Measurements from ENCODE around the gene NPHP3. TPM values are rescaled to one million over a fixed set of nuclear protein-coding genes. Genes with fewer than 3 reads are reported as not detected.

The NPHP3 gene
- total RNA-seq, 1 experiment from 2014 or later: 10.8 TPM

DNA sequence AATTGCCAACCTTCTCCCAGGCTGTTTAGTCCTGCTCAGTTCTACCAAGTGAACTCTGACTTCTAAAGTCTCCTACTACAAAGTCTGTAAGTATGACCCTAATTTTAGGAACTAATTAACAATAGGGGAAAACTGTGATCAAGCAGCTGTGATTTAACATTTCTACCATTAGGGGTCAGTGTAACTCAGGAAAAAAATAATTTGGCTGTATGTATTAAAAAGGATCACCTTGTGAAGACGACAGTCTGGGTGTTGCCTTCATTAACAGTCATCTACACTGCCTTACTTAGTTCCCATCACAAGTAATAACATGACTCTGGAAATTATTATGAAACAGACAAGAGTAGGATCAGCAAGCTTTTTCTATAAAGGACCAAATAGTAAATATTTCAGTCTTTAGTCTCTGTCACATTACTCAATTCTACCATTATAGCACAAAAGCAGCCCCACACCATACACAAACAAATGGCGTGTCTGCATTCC is 4.2 kb upstream of the NPHP3 start:
- Mint-ChIP-seq H3K27me3 (ENCODE audit: low read depth) (no peaks in the 10 kb centered on the region), H3K36me3 (ENCODE audit: insufficient read depth in 1 of 3, low read depth in 3 of 3) (no peaks in the 10 kb centered on the region), H3K27ac (no peak overlapping the region), H3K9me3 (no peaks in the 10 kb centered on the region), H3K4me1 (peaks cover 12 to 17% of the 10 kb centered on the region in 2 experiments), H3K4me3 (no peak overlapping the region)
- Histone ChIP-seq H3K9me3 (ENCODE audit: control insufficient read depth, low read depth, low read length) (no peaks in the 10 kb centered on the region), H3K23ac (ENCODE audit: insufficient read length, low read depth, low read length) (no peak overlapping the region), H3T11ph (ENCODE audit: low read length) (no peak overlapping the region), H4K5ac (ENCODE audit: insufficient read length, low read depth, low read length) (no peak overlapping the region), H3K56ac (ENCODE audit: insufficient read length, low read depth, low read length) (no peak overlapping the region), H3K27me3 (ENCODE audit: insufficient read depth, low read length) (no peaks in the 10 kb centered on the region), H3K4me1 (ENCODE audit: insufficient read depth, low read length) (no peaks in the 10 kb centered on the region; the same call in 1 of the 2 replicates), H3K27ac (ENCODE audit: insufficient read length, low read depth, low read length) (no peak overlapping the region), H3K4ac (ENCODE audit: low read depth, low read length) (no peak overlapping the region), H4K8ac (replicated peaks; ENCODE audit: insufficient read length, low read depth, low read length) (no peak overlapping the region), H4K91ac (ENCODE audit: insufficient read length, low read depth, low read length) (no peak overlapping the region), H3K4me2 (ENCODE audit: insufficient read depth, insufficient read length, low read length) (no peak overlapping the region), H4K20me1 (ENCODE audit: control insufficient read depth, insufficient read depth, insufficient read length) (no peaks in the 10 kb centered on the region), H3K9ac (ENCODE audit: extremely low read depth, insufficient read length, low read length) (no peak overlapping the region), H3K14ac (ENCODE audit: insufficient read depth, low read length) (no peak overlapping the region), H3K79me1 (ENCODE audit: insufficient read depth, low read depth, low read length, poor library complexity, severe bottlenecking) (no peaks in the 10 kb centered on the region), H2BK15ac (ENCODE audit: low read depth, low read length) (no peak overlapping the region), H2BK5ac (ENCODE audit: insufficient read length, low read length) (no peak overlapping the region), H2BK120ac (ENCODE audit: low read depth, low read length, poor library complexity, severe bottlenecking) (no peak overlapping the region), H3K79me2 (ENCODE audit: insufficient read depth, low read length) (no peaks in the 10 kb centered on the region), H2BK12ac (ENCODE audit: insufficient read length, low read depth, low read length) (no peak overlapping the region), H2AK5ac (ENCODE audit: insufficient read length, low read length) (no peak overlapping the region), H3K18ac (ENCODE audit: insufficient read length, low read depth, low read length) (no peak overlapping the region), H2AFZ (ENCODE audit: low read length) (no peak overlapping the region), H3K23me2 (ENCODE audit: insufficient read length, low read depth, low read length, poor library complexity, severe bottlenecking) (peaks cover 2% of the 10 kb centered on the region), H2BK20ac (ENCODE audit: low read depth, low read length, poor library complexity, severe bottlenecking) (no peak overlapping the region)
- TF ChIP-seq, protein P1, sequence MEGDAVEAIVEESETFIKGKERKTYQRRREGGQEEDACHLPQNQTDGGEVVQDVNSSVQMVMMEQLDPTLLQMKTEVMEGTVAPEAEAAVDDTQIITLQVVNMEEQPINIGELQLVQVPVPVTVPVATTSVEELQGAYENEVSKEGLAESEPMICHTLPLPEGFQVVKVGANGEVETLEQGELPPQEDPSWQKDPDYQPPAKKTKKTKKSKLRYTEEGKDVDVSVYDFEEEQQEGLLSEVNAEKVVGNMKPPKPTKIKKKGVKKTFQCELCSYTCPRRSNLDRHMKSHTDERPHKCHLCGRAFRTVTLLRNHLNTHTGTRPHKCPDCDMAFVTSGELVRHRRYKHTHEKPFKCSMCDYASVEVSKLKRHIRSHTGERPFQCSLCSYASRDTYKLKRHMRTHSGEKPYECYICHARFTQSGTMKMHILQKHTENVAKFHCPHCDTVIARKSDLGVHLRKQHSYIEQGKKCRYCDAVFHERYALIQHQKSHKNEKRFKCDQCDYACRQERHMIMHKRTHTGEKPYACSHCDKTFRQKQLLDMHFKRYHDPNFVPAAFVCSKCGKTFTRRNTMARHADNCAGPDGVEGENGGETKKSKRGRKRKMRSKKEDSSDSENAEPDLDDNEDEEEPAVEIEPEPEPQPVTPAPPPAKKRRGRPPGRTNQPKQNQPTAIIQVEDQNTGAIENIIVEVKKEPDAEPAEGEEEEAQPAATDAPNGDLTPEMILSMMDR (conservative IDR thresholded peaks at IDR 0.05): peak; percentile 83
- no peak for DNase-seq
- no CpG with 5 or more reads among the region's 2 CpGs for WGBS (ENCODE audit: extremely low coverage, insufficient read length, low lambda C conversion rate)

Data from H9 (cell line).